Effector memory CD4-positive, alpha-beta T cell (primary cell): Measurements from ENCODE around the gene KIF13A.
"Not testable (repeated sequence)": the region's sequence is repeated elsewhere in the genome, so short reads cannot be mapped to it uniquely, and the experiment has no call there.

ENCODE experiments used
- DNase-seq, 3 donors: peaks; one replicate each; pipeline ENCODE4 v3.0.0-alpha.2; 2020
- H3K27ac ChIP-seq: 2 replicates; pipeline ENCODE4 v1.7.0; 2013; ENCODE audit warnings: mild to moderate bottlenecking, low read length, moderate library complexity; ENCODE audit not compliant: insufficient read depth, poor library complexity, severe bottlenecking
- H3K27me3 ChIP-seq: replicated peaks from 2 replicates; pipeline ENCODE4 v1.7.0; 2013; ENCODE audit warnings: mild to moderate bottlenecking, low read length; ENCODE audit not compliant: insufficient read depth, control insufficient read depth, poor library complexity, severe bottlenecking
- H3K36me3 ChIP-seq: 2 replicates; pipeline ENCODE4 v1.7.0; 2013; ENCODE audit warnings: mild to moderate bottlenecking, low read length, moderate library complexity; ENCODE audit not compliant: control insufficient read depth, insufficient read depth
- H3K4me1 ChIP-seq: 2 replicates; pipeline ENCODE4 v1.7.0; 2013; ENCODE audit warnings: low read length, mild to moderate bottlenecking; ENCODE audit not compliant: control insufficient read depth, insufficient read depth, poor library complexity, severe bottlenecking
- H3K4me3 ChIP-seq: 2 replicates; pipeline ENCODE4 v1.7.0; 2013; ENCODE audit warnings: low read length, low read depth, mild to moderate bottlenecking; ENCODE audit not compliant: insufficient read depth, poor library complexity, severe bottlenecking
- H3K9me3 ChIP-seq: 2 replicates; pipeline ENCODE4 v1.7.0; 2013; ENCODE audit warnings: mild to moderate bottlenecking, low read length, moderate library complexity; ENCODE audit not compliant: control insufficient read depth

The KIF13A gene

DNA sequence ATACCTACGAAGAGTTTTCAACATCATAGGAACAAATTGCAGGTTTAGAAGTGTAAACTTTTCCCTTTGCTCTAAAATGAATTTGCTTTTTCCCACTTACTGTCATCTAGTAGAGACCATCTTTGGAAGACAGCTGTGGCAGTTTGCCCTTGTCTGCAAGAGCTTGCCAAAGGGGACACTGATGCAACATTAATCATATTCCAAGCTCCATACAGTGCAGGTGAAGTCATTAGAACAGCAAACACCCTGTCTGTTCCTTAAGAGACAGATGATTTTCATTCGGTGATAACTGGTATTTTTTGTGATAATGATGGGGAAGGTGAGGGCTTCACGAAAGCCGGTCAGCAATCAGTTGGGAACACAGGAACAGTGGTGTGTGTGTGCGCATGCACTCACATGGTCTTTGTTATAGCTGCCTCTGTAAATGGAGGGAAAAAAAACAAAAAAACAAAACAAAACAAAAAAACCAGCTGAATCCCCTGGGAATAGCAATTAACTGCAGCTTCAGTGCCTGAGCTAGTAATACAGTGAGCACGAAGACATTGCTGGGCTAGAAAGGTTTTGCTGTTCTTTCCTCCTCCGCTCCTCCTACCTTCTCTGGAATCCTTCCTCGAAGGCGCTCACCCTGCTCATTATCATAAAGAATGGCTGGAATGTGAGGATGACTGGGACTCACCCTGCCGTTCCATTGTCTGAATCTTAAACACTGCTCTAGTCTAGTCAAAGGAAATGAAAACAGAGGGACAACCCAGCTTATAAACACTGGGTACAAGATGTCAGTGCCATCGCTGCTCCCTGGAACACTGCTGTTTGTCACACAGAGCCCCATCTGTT lies 35.2 kb upstream of the KIF13A start:
- no peaks in the 10 kb centered on the region for H3K9me3 ChIP-seq
- no peaks in the 10 kb centered on the region for H3K27me3 ChIP-seq
- H3K4me3 ChIP-seq, result no peak overlapping the region
- H3K27ac ChIP-seq, result no peak overlapping the region
- H3K36me3 ChIP-seq, result no peaks in the 10 kb centered on the region
- H3K4me1 ChIP-seq, result no peaks in the 10 kb centered on the region
- no peak for DNase-seq

DNA sequence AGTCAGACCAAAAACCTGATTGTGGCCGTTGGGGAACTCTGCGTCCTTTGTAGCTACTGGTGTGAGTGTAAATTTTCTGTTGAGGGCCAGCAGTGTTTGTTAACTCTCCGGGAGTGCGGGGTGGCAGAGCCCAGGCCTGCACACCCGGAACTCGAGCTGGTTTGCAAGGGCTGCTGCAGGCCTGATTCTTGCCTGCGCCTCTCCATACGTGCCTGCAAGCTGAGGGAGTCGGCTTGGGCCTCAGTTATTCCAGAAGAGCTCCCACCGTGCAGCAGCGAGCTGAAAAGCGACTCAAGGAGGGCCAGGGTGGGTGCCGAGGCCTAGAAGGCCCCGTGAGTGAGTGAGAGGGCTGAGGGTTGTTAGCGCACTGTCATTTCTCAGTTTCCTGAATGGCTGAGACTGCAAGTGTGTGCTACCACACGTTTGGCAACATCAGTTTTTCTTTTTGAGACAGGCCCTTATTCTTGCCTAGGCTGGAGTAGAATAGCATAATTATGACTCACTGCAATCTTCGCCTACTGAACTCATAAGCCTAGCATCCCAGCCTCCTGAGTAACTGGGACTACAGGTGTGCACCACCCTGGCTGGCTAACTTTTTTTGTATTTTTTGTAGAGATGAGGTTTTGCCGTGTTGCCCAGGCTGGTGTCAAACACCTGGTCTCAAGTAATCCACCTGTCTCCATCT lies 33.9 kb upstream of the KIF13A start:
- no peak for DNase-seq
- Histone ChIP-seq H3K9me3 (no peaks in the 10 kb centered on the region), H3K27me3 (no peaks in the 10 kb centered on the region), H3K36me3 (no peaks in the 10 kb centered on the region), H3K27ac (no peak overlapping the region), H3K4me3 (no peak overlapping the region), H3K4me1 (no peaks in the 10 kb centered on the region)

DNA sequence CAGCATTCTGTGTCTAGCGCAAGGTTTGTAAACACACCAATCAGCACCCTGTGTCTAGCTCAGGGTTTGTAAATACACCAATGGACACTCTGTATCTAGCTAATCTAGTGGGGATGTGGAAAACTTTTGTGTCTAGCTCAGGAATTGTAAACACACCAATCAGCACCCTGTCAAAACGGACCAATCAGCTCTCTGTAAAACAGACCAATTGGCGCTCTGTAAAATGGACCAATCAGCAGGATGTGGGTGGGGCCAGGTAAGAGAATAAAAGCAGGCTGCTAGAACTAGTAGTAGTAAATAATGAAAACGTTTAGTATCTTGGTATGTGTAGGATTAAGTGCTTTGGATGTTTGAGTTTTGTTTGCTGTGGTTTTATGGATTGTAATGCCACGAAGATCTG lies 33.1 kb upstream of the KIF13A start:
- H3K36me3 ChIP-seq, H3K4me1 ChIP-seq, H3K27ac ChIP-seq, H3K4me3 ChIP-seq, H3K27me3 ChIP-seq, H3K9me3 ChIP-seq, DNase-seq: not testable (repeated sequence)

DNA sequence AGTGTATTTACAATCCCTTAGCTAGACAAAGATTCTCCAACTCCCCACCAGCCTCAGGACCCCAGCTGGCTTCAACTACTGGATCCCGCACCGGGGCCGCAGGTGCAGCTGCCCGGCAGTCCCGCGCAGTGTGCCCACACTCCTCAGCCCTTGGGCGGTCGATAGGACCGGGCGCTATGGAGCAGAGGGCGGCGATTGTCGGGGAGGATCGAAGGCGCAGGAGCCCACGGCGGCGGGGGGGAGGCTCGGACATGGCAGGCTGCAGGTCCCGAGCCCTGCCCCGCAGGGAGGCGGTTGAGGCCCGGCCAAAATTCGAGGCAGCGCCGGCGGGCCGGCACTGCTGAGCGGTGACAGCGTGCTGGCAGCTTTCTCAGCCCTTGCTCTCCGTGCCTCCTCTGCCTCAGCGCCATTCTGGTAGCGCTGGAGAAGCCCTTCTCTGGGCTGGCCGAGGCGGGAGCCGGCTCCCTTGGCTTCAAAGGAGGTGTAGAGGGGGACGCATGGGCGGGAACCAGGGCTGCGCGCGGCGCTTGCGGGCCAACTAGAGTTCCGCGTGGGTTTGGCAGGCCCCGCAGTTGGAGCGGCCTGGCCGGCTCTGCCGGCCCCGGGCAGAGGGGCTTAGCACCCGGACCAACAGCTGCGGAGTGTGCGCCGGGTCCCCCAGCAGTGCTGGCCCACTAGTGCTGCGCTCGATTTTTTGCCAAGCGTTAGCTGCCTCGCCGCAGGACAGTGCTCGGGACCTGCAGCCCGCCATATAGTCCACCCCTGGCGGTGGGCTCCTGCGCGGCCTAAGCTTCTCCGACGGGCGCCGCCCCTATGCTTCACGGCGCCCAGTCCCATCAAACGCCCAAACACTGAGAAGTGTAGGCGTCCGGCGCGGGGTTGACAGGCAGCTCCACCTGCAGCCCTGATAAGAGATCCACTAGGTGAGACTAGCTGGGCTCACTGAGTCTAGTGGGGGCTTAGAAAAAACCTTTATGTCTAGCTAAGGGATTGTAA lies 32.4 kb upstream of the KIF13A start:
- no peaks in the 10 kb centered on the region for H3K36me3 ChIP-seq
- no peak overlapping the region for H3K27ac ChIP-seq
- H3K27me3 ChIP-seq, result no peaks in the 10 kb centered on the region
- no peak overlapping the region for H3K4me3 ChIP-seq
- no peaks in the 10 kb centered on the region for H3K9me3 ChIP-seq
- no peak for DNase-seq
- no peaks in the 10 kb centered on the region for H3K4me1 ChIP-seq

DNA sequence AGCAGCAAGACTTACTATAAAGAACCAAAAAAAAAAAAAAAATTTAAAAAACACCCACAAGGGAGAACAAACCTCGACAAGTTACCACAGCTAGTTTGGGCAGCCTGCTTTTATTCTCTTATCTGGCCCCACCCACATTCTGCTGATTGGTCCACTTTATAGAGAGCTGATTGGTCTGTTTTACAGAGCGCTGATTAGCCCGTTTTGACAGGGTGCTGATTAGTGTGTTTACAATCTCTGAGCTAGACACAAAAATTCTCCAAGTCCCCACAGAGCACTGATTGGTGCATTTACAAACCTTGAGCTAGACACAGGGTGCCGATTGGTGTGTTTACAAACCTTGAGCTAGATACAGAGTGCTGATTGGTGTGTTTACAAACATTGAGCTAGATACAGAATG lies 31.7 kb upstream of the KIF13A start:
- not testable (repeated sequence) for DNase-seq, H3K27ac ChIP-seq, H3K4me3 ChIP-seq, H3K4me1 ChIP-seq, H3K27me3 ChIP-seq, H3K36me3 ChIP-seq, H3K9me3 ChIP-seq

DNA sequence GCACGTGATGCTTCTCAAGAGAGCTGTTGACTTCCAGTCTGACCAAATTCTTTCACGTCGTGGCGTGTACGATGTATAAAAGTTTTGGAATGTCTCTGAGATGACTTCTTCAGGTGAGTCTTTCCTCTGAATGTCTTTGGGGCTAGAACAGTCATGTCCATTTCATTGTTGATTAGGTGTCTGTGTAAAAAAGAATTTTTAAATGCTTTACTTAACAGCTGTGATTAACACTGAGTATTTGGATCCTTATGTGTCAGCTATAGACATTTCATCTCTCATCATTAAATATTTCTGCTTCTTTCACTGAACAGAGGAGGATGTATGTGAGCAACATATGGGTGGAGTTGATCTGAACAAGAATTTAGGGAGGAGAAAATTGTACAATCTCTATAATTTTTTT lies 29.3 kb upstream of the KIF13A start:
- H3K4me3 ChIP-seq, result no peak overlapping the region
- H3K9me3 ChIP-seq, result no peaks in the 10 kb centered on the region
- no peaks in the 10 kb centered on the region for H3K4me1 ChIP-seq
- no peak for DNase-seq
- no peak overlapping the region for H3K27ac ChIP-seq
- H3K36me3 ChIP-seq, result no peaks in the 10 kb centered on the region
- no peaks in the 10 kb centered on the region for H3K27me3 ChIP-seq

DNA sequence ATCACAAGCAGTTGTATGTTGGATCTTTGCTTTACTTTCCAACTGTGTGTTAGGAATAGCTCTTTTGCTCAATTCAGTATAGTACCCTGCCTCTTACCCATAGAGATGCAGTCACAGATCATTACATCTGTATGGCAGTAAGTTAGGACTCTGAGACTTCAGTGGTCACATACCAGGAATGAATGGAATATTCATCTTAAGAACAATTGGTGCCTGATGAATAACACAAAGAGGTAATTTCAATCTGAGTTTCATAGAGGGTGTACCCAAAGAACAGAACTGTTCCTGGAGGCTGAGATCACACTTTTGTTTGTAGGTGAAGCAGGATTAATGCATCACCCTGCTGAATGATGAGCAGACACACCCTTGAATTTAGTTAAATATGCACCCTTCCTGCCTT lies 28.7 kb upstream of the KIF13A start:
- H3K27me3 ChIP-seq, result no peaks in the 10 kb centered on the region
- H3K27ac ChIP-seq, result no peak overlapping the region
- H3K9me3 ChIP-seq, result no peaks in the 10 kb centered on the region
- no peak overlapping the region for H3K4me3 ChIP-seq
- no peaks in the 10 kb centered on the region for H3K36me3 ChIP-seq
- no peak for DNase-seq
- no peaks in the 10 kb centered on the region for H3K4me1 ChIP-seq

DNA sequence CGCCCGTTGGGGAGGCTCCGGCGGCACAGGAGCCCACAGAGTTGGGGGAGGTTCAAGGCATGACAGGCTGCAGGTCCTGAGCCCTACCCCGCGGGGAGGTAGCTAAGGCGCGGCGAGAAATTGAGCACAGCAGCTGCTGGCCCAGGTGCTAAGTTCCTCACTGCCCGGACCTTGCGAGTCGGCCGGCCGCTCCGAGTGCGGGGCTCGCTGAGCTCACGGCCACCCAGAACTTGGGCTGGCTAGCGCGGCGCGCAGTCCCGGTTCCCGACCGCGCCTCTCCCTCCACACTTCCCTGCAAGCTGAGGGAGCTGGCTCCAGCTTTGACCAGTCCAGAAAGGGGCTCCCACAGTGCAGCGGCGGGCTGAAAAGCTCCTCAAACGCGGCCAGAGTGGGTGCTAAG lies 23.9 kb upstream of the KIF13A start:
- no peaks in the 10 kb centered on the region for H3K4me1 ChIP-seq
- H3K9me3 ChIP-seq, result no peaks in the 10 kb centered on the region
- no peaks in the 10 kb centered on the region for H3K27me3 ChIP-seq
- DNase-seq, result no peak
- no peak overlapping the region for H3K4me3 ChIP-seq
- no peaks in the 10 kb centered on the region for H3K36me3 ChIP-seq
- H3K27ac ChIP-seq, result no peak overlapping the region

DNA sequence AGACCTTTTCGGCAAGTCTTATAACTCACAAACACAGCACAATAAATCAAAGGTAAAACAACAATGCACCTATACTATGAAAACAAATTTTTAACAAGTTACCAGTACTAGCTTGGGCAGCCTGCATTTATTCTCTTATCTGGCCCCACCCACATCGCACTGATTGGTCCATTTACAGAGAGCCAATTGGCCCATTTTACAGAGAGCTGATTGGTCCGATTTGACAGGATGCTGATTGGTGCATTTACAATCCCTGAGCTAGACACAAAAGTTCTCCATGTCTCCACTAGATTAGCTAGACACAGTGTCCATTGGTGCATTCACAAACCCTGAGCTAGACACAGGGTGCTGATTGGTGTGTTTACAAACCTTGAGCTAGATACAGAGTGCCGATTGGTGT lies 23.1 kb upstream of the KIF13A start:
- H3K27ac ChIP-seq, H3K9me3 ChIP-seq, H3K36me3 ChIP-seq, DNase-seq, H3K4me3 ChIP-seq, H3K4me1 ChIP-seq, H3K27me3 ChIP-seq: not testable (repeated sequence)
